ENCODE results near the gene HOXD9. TPM values are rescaled to one million over a fixed set of nuclear protein-coding genes. Genes with fewer than 3 reads are reported as not detected.
A peak's percentile ranks its signal among the peaks of the same experiment; 100 is the strongest.

Gene HOXD9
- total RNA-seq, 2 experiments from 2014 or later: not detected

DNA sequence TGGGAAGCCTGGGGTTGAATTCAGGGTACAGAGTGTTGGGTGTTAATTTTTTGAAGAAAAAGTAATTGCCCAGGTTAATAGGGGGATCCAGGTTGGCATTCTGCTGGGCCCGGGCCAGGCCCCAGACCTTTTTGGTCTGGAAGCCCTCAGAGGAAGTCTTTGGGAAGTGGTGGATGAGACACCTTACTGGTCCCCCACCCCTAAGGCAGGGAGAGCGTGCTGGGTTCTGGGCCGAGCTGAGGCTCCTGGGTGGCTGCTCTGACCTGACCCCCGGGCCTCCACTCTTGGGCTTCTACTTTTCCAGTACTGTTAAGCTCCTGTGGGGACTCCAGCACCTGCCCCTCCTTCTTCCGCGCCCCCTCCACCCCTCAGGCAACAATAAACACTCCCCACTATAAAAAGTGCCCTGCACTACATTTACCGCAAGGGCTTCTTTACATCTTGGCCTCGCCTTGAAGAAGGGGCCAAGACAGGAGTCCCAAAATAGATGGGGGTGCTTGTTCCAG lies 33.8 kb downstream of the HOXD9 start:
- Mint-ChIP-seq H3K27me3 (peaks cover 87% of the 10 kb centered on the region), H3K4me3 (no peak overlapping the region), H3K4me1 (ENCODE audit: low read depth) (peaks cover 16% of the 10 kb centered on the region), H3K27ac (no peak overlapping the region), H3K36me3 (ENCODE audit: low read depth) (no peaks in the 10 kb centered on the region), H3K9me3 (no peaks in the 10 kb centered on the region)
- ChIA-PET CTCF (interaction anchor here (1.0 kb wide), 1 partner anchor 29 kb away, joined by 3 read pairs; no protein-coding TSS in a partner anchor), POLR2A (no interaction called here)
- Histone ChIP-seq H3K27ac (ENCODE audit: low read depth in 1 of 2, low read length in 2 of 2) (no peak overlapping the region), H3K9me3 (ENCODE audit: control insufficient read depth in 1 of 2, insufficient read depth in 1 of 2, low read length in 2 of 2) (peaks cover 0 to 53% of the 10 kb centered on the region in 2 experiments), H3K27me3 (ENCODE audit: control insufficient read depth in 1 of 2, insufficient read depth in 2 of 2, low read length in 2 of 2) (peaks cover 68 to 96% of the 10 kb centered on the region in 2 experiments), H3K36me3 (ENCODE audit: insufficient read depth, low read length) (no peaks in the 10 kb centered on the region), H3K4me3 (ENCODE audit: low read length) (no peak overlapping the region), H3K4me1 (ENCODE audit: insufficient read depth, low read length) (peaks cover 25% of the 10 kb centered on the region)
- intact Hi-C loops (cut with DNase I, micrococcal nuclease): no loop called here
- TF ChIP-seq, protein P1, sequence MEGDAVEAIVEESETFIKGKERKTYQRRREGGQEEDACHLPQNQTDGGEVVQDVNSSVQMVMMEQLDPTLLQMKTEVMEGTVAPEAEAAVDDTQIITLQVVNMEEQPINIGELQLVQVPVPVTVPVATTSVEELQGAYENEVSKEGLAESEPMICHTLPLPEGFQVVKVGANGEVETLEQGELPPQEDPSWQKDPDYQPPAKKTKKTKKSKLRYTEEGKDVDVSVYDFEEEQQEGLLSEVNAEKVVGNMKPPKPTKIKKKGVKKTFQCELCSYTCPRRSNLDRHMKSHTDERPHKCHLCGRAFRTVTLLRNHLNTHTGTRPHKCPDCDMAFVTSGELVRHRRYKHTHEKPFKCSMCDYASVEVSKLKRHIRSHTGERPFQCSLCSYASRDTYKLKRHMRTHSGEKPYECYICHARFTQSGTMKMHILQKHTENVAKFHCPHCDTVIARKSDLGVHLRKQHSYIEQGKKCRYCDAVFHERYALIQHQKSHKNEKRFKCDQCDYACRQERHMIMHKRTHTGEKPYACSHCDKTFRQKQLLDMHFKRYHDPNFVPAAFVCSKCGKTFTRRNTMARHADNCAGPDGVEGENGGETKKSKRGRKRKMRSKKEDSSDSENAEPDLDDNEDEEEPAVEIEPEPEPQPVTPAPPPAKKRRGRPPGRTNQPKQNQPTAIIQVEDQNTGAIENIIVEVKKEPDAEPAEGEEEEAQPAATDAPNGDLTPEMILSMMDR (IDR thresholded peaks at IDR 0.05): no peak
- no peak for ATAC-seq (ENCODE audit: poor library complexity)
- no peak for DNase-seq

DNA sequence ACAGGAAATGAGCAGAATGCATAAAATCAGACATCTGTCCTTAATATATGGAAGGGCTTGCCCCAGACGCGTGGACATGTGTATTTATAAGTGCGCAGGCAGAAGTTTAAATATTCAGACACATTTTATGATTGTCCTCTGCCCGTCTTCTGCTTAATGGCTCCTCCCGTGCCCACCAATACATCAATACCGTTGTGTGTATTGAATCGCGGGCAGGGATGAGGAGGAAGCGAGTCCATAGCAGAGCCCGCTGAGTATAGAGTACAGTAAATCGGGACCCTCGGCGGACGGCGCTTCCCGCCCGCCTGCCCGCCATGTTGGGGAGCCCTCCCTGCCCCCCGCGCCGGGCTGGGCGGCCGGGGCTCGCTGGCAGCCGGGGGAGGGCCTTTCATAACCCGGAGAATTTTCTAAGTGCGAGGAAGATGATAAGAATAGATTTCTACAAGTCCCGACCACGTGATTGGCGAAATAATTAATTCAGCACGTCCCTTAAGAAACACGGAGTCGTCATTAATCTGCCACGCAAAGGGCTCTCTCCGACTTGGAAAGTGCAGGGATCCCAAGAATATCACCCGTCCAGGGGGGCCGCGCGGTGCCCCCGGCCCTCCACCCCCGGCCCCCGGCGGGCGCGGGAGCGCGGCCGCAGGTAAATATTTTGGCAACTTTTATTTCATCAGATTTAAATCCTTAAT lies 34.4 kb downstream of the HOXD9 start, which contains the start of gene HOXD3:
Gene HOXD3, plus strand, starts transcription at position 501 of the 692 bp plus-strand sequence. CDS start 11,808 bp downstream, outside the sequence.
- H3K9me3 Mint-ChIP-seq: no peaks in the 10 kb centered on the region
- H3K4me1 Mint-ChIP-seq (ENCODE audit: low read depth): peaks cover 17% of the 10 kb centered on the region
- no peak for ATAC-seq (ENCODE audit: poor library complexity)
- no peak within 1 kb of the TSS for H3K4me3 ChIP-seq (ENCODE audit: low read length)
- peaks cover 23% of the 10 kb centered on the region for H3K4me1 ChIP-seq (ENCODE audit: insufficient read depth, low read length)
- no peak within 1 kb of the TSS for H3K27ac Mint-ChIP-seq
- DNase-seq: no peak
- TF ChIP-seq, protein P1 (IDR thresholded peaks at IDR 0.05): no peak
- ChIA-PET CTCF (no interaction called here), POLR2A (no interaction called here)
- intact Hi-C loops (cut with DNase I, micrococcal nuclease): no loop called here
- H3K4me3 Mint-ChIP-seq: peak within 1 kb of the TSS; percentile 11
- no peaks in the 10 kb centered on the region for H3K36me3 Mint-ChIP-seq (ENCODE audit: low read depth)
- H3K27me3 Mint-ChIP-seq: peaks cover 90% of the 10 kb centered on the region
- no peak within 1 kb of the TSS for H3K27ac ChIP-seq (ENCODE audit: low read depth in 1 of 2, low read length in 2 of 2)
- H3K36me3 ChIP-seq (ENCODE audit: insufficient read depth, low read length): no peaks in the 10 kb centered on the region
- H3K9me3 ChIP-seq (ENCODE audit: control insufficient read depth in 1 of 2, insufficient read depth in 1 of 2, low read length in 2 of 2): peaks cover 0 to 56% of the 10 kb centered on the region in 2 experiments
- peaks cover 68 to 96% of the 10 kb centered on the region in 2 experiments for H3K27me3 ChIP-seq (ENCODE audit: control insufficient read depth in 1 of 2, insufficient read depth in 2 of 2, low read length in 2 of 2)

DNA sequence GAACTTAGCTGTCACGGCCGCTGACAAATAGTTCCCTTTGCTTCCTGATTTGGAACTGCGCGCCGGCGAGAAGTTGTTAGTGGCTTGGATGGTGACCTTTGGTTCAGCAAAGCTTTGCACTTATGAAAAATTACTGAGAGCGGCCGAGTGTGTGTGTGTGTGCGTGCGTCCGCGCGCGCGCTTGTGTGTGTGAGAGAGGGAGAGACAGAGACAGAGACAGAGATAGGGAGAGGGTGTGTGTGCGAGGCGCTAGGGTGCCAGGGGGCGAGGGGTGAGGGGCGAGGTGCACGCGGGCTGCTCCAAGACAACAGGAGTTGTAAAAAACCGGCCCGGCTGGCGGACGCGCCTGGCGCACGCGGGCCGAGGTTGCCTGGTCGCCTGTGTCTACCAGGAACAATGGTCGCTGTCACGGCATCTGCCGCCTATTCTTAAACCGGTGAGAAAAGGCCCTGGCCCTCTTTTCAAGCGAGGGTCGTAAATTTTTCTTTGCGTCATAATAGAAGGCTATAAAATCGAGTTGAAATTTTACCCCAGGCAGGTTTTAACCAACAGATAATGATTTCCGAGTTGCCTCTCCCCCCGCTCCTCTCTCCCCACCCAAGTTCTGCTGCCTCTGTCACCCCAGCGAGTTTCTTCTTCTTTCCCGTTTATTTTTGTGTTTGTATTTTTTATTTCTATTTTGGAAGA lies 35.1 kb downstream of the HOXD9 start:
- Histone ChIP-seq H3K4me1 (ENCODE audit: insufficient read depth, low read length) (peaks cover 22% of the 10 kb centered on the region), H3K4me3 (ENCODE audit: low read length) (no peak overlapping the region), H3K27ac (ENCODE audit: low read depth in 1 of 2, low read length in 2 of 2) (no peak overlapping the region), H3K27me3 (ENCODE audit: control insufficient read depth in 1 of 2, insufficient read depth in 2 of 2, low read length in 2 of 2) (peaks cover 73 to 98% of the 10 kb centered on the region in 2 experiments), H3K9me3 (ENCODE audit: control insufficient read depth in 1 of 2, insufficient read depth in 1 of 2, low read length in 2 of 2) (peaks cover 0 to 58% of the 10 kb centered on the region in 2 experiments), H3K36me3 (ENCODE audit: insufficient read depth, low read length) (no peaks in the 10 kb centered on the region)
- Mint-ChIP-seq H3K9me3 (no peaks in the 10 kb centered on the region), H3K27ac (no peak overlapping the region), H3K4me1 (ENCODE audit: low read depth) (peaks cover 20% of the 10 kb centered on the region), H3K4me3 (peak overlapping the region; percentile 11), H3K36me3 (ENCODE audit: low read depth) (no peaks in the 10 kb centered on the region), H3K27me3 (peaks cover 93% of the 10 kb centered on the region)
- intact Hi-C loops (cut with DNase I, micrococcal nuclease): no loop called here
- POLR2A ChIA-PET: no interaction called here
- TF ChIP-seq, protein P1 (IDR thresholded peaks at IDR 0.05): no peak
- no peak for ATAC-seq (ENCODE audit: poor library complexity)
- CTCF ChIA-PET: no interaction called here
- no peak for DNase-seq

Data from CD4-positive, alpha-beta T cell (primary cell).